Activated T-cell treated with anti-CD3 and anti-CD28 coated beads, Interleukin-2, amount 50 U/mL, for 1 hour (primary cell): Measurements from ENCODE around the gene UBA6.
"Not testable (repeated sequence)": the region's sequence is repeated elsewhere in the genome, so short reads cannot be mapped to it uniquely, and the experiment has no call there.

Experiments
- DNase-seq: peaks from one replicate; pipeline ENCODE4 v3.0.0-alpha.2; 2020

UBA6 gene

GRCh38 chr4:67700738-67701516 is at the start of gene UBA6:
Gene UBA6 (minus strand): TSS chr4:67701155. CDS start chr4:67701119, 36 bp downstream.
- peak; percentile 90 for DNase-seq

DNA sequence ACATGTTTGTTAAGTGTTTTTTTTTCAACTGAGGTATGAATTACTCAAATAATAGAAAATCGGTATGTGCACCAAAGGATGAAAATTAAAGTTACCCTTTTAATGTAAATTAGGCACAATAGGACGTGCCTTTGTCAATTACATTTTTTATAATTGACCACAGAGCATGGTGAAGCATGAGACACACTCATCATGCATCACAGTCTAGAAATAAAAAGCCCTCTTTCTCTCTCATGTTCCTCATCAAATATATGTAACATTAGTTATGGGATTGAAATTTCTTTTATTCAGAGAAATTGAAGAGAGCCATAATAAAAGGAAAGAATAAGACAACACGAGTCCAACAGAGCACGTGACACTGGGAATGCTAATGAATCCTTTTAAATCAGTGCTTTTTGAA is 49.7 kb upstream of the UBA6 start:
- DNase-seq, result no peak

GRCh38 chr4:67749286-67749685 is 48.3 kb upstream of the UBA6 start:
- DNase-seq, result no peak

GRCh38 chr4:67746797-67747495 is 46.0 kb upstream of the UBA6 start:
- no peak for DNase-seq

DNA sequence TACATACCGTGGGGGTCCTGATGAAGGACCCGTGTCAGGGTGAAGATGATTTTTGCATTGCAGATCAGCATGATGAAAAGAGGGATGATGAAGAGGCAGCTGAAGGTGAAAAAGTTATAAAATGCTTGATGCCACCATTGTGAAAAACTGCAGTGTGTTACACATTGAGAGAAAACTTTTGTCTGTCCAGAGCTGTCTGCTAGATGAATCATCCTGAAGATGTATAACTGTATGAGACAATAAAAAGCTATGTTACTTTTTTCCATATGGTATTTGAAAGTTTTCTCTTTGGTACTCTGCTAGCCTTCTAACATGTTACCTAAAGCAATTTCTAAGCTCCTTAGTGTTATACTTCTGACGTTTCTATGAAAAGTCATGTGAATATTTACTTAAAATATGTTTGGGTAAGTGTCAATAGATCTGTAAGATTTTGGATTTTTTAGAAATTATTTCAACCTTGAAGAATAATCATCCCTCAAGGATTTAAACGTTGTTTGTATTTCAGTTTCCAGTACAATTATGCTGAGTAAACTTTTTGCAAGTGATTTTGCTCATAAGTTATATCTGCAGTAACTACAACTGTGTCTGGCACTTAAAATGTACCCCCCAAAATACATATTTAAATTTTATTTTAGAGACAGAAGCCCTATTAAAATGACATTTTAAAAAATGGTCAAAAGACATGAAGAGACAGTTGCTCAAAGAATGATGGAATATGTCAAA is 43.8 kb upstream of the UBA6 start:
- DNase-seq, result no peak

GRCh38 chr4:67743194-67743593 is 42.2 kb upstream of the UBA6 start:
- no peak for DNase-seq

DNA sequence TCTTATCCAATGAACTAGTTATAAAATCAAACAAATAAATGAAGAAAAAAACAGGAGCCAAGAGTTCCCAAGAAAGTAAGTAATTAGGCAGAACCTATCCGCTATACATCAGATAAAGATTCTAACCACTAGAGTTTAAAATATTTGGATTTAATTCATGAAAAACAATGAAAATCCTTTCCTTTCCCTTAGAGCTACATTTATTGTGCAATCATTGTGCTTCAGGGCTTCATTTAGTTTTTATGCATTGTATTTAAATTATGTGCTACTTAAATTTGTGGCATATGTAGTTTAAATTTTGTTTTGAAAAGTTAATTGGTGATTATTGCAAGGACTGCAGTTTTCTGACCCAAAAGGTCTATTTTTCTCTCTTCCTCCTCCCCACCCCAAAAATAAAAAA is 35.3 kb upstream of the UBA6 start:
- no peak for DNase-seq

- DNase-seq, result no peak
These were observed 34.4 kb upstream of the UBA6 start for GRCh38 chr4:67735325-67735724.

GRCh38 chr4:67730511-67730910 is 29.6 kb upstream of the UBA6 start:
- DNase-seq, result not testable (repeated sequence)

- no peak for DNase-seq
These were observed 26.3 kb upstream of the UBA6 start for GRCh38 chr4:67727124-67727850.

DNA sequence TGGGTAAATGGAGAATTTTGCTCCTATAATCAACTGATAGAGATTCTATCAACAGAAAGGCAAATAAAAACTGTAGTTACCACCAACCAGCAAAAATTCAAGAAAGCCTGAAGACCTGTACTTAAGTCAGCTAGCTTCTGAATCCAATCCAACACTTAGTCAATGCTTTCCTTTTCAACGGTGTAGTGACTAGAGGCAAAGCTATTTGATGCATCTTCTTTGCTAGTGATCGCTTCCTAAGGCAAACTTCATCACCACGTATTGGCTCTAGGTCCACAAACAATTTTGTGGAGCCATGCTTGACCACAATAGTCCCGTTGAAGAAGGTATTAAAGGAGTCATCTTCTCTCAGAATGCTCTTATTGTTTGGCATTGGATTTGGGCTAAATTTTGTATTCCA is 25.0 kb upstream of the UBA6 start:
- no peak for DNase-seq

- no peak for DNase-seq
These were observed 24.2 kb upstream of the UBA6 start for GRCh38 chr4:67725132-67725531.

GRCh38 chr4:67723949-67724348 is 23.0 kb upstream of the UBA6 start:
- no peak for DNase-seq

- no peak for DNase-seq
These were observed 22.4 kb upstream of the UBA6 start for GRCh38 chr4:67723341-67723740.

DNA sequence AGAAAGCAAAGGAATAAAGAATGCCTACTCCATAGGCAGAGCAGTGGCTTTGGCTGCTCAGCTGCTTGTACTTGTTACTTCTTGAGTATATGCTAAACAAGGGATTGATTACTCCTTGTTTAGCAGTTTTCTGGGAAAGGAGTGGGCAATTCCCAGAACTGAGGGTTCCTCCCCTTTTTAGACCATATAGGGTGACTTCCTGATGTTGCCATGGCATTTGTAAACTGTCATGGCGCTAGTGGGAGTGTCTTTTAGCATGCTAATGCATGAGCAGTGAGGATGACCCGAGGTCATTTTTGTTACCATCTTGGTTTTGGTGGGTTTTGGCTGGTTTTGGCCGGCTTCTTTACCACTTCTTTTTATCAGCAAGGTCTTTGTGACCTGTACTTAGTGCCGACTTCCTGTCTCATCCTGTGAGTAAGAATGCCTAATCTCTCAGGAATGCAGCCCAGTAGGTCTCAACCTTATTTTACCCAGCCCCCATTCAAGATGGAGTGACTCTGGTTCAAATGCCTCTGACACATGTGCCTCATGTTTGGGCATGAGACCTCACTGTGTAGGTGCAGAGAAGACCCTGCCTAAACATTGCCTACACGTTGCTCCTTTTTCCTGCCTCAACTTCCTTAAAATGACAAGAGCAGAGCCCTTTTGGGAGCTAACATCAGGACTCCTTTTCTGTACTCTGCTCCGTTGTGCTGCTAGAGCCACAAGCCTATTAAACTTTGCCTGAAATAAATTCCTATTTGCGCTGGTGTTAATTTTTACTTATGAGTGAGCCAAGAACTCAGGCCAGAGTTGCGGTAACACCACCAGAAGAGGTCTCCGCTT is 21.0 kb upstream of the UBA6 start:
- no peak for DNase-seq

- no peak for DNase-seq
These were observed 20.4 kb upstream of the UBA6 start for GRCh38 chr4:67721315-67721769.

- no peak for DNase-seq
These were observed 19.1 kb upstream of the UBA6 start for GRCh38 chr4:67719953-67720617.

DNA sequence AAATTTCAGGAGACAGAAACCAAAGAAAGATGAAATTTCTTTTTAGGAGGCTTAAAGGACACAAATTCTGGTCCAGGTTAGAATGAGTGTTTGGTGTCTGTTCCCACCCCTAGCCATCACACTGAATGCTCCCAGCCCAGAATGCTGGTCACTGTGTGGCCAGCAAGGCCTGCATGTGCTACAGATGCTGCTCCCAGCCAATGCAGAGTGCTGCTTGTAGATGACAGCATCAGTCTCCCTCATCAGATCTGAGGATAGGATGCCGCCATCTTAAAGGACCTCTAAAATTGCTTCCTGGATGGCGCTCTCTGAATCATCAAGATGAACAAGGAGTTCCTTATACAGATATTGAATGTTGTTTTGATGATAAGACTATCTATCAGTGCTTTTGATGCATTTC is 17.9 kb upstream of the UBA6 start:
- no peak for DNase-seq

DNA sequence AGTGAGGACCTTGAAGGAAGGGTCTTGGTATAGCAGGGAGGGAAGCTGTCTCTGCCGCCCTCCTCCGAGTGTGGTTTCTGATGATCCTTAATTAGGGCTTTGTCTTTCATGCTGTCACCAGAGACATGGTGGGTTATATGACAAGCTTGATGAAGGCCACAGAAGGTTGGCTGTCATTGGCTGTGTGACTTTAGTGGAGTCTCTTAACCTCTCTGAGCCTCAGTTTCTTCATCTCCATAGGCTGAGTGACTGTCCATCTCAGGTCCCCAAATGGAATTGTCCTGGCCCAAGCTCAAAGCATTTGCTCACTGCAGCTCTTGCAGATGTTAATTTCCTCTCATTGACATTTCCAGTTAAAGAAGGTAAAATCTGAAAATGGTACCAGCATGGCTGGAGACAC is 16.6 kb upstream of the UBA6 start:
- no peak for DNase-seq

- no peak for DNase-seq
These were observed 14.0 kb upstream of the UBA6 start for GRCh38 chr4:67714955-67715354.

DNA sequence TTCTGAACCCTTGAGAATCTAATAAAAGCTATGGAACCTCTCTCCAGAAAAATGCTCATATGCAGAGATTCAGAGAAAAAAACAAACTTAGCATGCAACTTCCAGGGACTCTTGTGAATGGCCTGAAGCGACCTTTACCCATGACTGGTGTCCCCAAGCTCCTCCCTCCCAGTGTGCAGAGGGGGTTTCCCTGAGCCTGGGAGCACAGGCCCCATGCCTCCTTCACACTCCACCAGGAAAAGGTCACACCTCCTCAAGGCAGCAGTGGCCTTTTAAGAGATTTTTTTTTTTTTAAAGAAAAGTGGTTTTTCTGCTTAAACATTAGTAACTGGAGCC is 13.3 kb upstream of the UBA6 start:
- DNase-seq, result no peak
